Skeletal muscle tissue (tissue), 4 donors: Measurements from ENCODE around the gene ADH5. TPM values are rescaled to one million over a fixed set of nuclear protein-coding genes. Genes with fewer than 3 reads are reported as not detected.
A peak's percentile ranks its signal among the peaks of the same experiment; 100 is the strongest.

ENCODE experiments used
- H3K27ac ChIP-seq: one replicate; pipeline ENCODE4 v1.7.0; 2013; ENCODE audit warnings: mild to moderate bottlenecking, low read depth, low read length, inconsistent platforms
- H3K27me3 ChIP-seq, 3 donors: one replicate each; pipeline ENCODE4 v1.7.0; 2013; ENCODE audit warnings: low read length in 3 of 3; ENCODE audit not compliant: control insufficient read depth in 3 of 3, insufficient read depth in 3 of 3
- H3K36me3 ChIP-seq, 3 donors: one replicate each; pipeline ENCODE4 v1.7.0; 2013; ENCODE audit warnings: low read length in 3 of 3; ENCODE audit not compliant: control insufficient read depth in 3 of 3, insufficient read depth in 3 of 3
- H3K4me1 ChIP-seq, 3 donors: one replicate each; pipeline ENCODE4 v1.7.0; 2013; ENCODE audit warnings: low read length in 3 of 3, mild to moderate bottlenecking in 3 of 3; ENCODE audit not compliant: control insufficient read depth in 3 of 3, insufficient read depth in 3 of 3
- H3K4me3 ChIP-seq, 3 donors: one replicate each; pipeline ENCODE4 v1.7.0; 2013; ENCODE audit warnings: low read length in 3 of 3
- H3K9ac ChIP-seq, 3 donors: one replicate each; pipeline ENCODE4 v1.7.0; 2013; ENCODE audit warnings: low read length in 3 of 3, mild to moderate bottlenecking in 3 of 3, moderate library complexity in 2 of 3, low read depth in 1 of 3
- H3K9me3 ChIP-seq, 3 donors: one replicate each; pipeline ENCODE4 v1.7.0; 2013; ENCODE audit warnings: low read length in 3 of 3; ENCODE audit not compliant: control insufficient read depth in 3 of 3
- total RNA-seq: library from RNA; depleted of rRNA; stranded (reverse); fragments of >200 nt; gene quantifications from one replicate; pipeline ENCODE4 v1.2.3, GENCODE V29; 2014
- donor health status: Osteomylitis.

Gene ADH5
- 71.0 TPM for total RNA-seq

GRCh38 chr4:99088481-99089365 lies at the start of gene ADH5:
TSS of gene ADH5 (minus strand) at chr4:99088788. CDS start at chr4:99088700, 88 bp downstream.
- Histone ChIP-seq H3K36me3 (peaks cover 11 to 13% (median 11%) of the 10 kb centered on the region in 3 donors), H3K9ac (peak within 1 kb of the TSS; percentile 76 to 97 (median 94)), H3K9me3 (no peaks in the 10 kb centered on the region), H3K27ac (peak within 1 kb of the TSS; percentile 87), H3K4me3 (peak within 1 kb of the TSS; percentile 87 to 95 (median 92)), H3K4me1 (peaks cover 5 to 14% (median 13%) of the 10 kb centered on the region in 3 donors), H3K27me3 (no peaks in the 10 kb centered on the region)

- Histone ChIP-seq H3K27me3 (no peaks in the 10 kb centered on the region), H3K4me3 (no peak overlapping the region), H3K36me3 (no peaks in the 10 kb centered on the region), H3K4me1 (no peaks in the 10 kb centered on the region), H3K9me3 (no peaks in the 10 kb centered on the region), H3K27ac (no peak overlapping the region), H3K9ac (no peak overlapping the region)
Observed at GRCh38 chr4:99136329-99136728, 47.7 kb upstream of the ADH5 start.

GRCh38 chr4:99135541-99136162 lies 47.1 kb upstream of the ADH5 start:
- no peaks in the 10 kb centered on the region for H3K36me3 ChIP-seq
- no peak overlapping the region for H3K4me3 ChIP-seq
- H3K4me1 ChIP-seq = no peaks in the 10 kb centered on the region
- H3K27ac ChIP-seq = no peak overlapping the region
- no peaks in the 10 kb centered on the region for H3K27me3 ChIP-seq
- no peaks in the 10 kb centered on the region for H3K9me3 ChIP-seq
- no peak overlapping the region for H3K9ac ChIP-seq

GRCh38 chr4:99134586-99134985 lies 46.0 kb upstream of the ADH5 start:
- H3K9ac ChIP-seq = no peak overlapping the region
- H3K27ac ChIP-seq = no peak overlapping the region
- no peaks in the 10 kb centered on the region for H3K4me1 ChIP-seq
- H3K27me3 ChIP-seq = no peaks in the 10 kb centered on the region
- H3K9me3 ChIP-seq = no peaks in the 10 kb centered on the region
- no peak overlapping the region for H3K4me3 ChIP-seq
- H3K36me3 ChIP-seq = no peaks in the 10 kb centered on the region

DNA sequence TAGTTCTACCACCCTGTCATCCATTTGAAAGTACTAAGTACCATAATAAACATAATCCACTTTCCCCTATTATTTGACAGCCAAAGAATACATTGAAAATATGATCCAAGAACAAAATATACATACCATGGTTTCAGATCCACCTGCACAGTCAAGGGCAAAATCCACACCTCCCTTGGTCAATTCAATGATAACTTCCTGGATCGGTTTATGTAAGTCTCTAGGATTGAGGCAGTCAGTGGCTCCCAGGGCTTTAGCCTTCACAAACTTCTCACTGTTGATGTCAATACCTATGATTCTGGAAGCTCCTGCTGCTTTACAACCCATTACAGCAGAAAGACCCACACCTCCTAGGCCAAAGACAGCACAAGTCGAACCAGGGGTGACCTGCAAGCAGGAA lies 42.8 kb upstream of the ADH5 start:
- Histone ChIP-seq H3K27me3 (no peaks in the 10 kb centered on the region), H3K4me1 (no peaks in the 10 kb centered on the region), H3K9me3 (no peaks in the 10 kb centered on the region), H3K36me3 (no peaks in the 10 kb centered on the region), H3K4me3 (no peak overlapping the region), H3K9ac (no peak overlapping the region), H3K27ac (no peak overlapping the region)

DNA sequence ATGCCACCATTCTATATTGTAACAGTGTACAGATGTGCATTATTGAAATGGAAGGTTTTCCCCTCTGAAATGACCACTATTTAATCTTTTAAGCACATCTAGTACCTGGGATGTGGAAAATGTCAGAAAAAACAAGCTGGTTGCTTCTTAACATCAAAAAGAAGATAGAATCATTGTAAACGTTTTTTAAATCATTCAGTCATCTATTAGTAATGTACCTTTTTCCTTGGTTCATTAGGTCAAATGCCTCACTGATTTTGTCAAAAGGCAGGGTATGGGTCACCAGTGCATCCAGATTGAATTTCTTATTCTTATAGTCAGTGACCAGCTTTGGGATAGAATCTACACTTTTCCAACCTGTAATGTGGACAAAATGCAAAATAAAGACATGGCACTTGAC lies 37.8 kb upstream of the ADH5 start:
- H3K36me3 ChIP-seq = no peaks in the 10 kb centered on the region
- no peak overlapping the region for H3K9ac ChIP-seq
- H3K27ac ChIP-seq = no peak overlapping the region
- H3K4me3 ChIP-seq = no peak overlapping the region
- no peaks in the 10 kb centered on the region for H3K4me1 ChIP-seq
- H3K9me3 ChIP-seq = no peaks in the 10 kb centered on the region
- H3K27me3 ChIP-seq = no peaks in the 10 kb centered on the region

DNA sequence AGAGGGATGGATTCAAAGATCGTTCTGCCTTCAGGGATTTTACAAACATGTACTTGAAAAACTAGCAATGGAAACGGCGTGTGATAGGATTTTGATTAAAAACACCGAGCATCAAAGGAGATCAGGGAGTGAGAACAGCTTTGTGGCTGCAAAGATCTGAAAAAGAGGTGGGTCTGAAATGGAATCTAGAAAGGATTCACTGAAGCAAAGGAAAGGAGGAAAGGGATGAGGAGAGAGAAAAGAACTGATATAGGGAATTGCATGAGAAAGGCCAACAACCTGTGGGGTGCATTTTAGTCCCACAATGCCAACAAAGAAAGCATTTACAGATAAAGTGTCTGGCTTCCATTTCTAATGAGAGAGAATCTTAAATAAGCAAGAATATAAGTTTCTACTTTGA lies 32.4 kb upstream of the ADH5 start:
- no peaks in the 10 kb centered on the region for H3K27me3 ChIP-seq
- no peaks in the 10 kb centered on the region for H3K9me3 ChIP-seq
- no peaks in the 10 kb centered on the region for H3K36me3 ChIP-seq
- H3K9ac ChIP-seq = no peak overlapping the region
- no peaks in the 10 kb centered on the region for H3K4me1 ChIP-seq
- H3K27ac ChIP-seq = no peak overlapping the region
- H3K4me3 ChIP-seq = no peak overlapping the region

DNA sequence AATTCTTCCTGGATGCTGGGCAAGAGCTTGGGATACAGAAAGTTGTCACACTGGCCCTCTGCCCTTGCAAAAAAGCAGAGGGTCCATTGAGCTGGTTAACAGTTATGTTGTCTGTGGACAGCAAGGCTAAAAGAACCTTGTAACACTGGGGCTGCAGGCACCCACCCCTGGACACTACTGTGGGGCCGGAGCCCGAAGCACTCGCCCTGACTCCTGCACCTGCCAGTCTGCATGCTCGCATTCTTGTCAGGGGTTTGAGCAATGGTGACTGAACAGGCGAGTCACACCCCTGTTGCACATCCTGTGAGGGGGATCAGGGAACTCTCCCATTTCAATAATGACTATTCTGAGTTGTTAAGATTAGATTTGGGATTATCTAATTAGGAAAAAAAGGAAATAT lies 31.9 kb upstream of the ADH5 start:
- H3K9ac ChIP-seq = no peak overlapping the region
- no peaks in the 10 kb centered on the region for H3K9me3 ChIP-seq
- no peaks in the 10 kb centered on the region for H3K4me1 ChIP-seq
- H3K4me3 ChIP-seq = no peak overlapping the region
- no peak overlapping the region for H3K27ac ChIP-seq
- H3K36me3 ChIP-seq = no peaks in the 10 kb centered on the region
- no peaks in the 10 kb centered on the region for H3K27me3 ChIP-seq

GRCh38 chr4:99117876-99118693 lies 29.5 kb upstream of the ADH5 start:
- Histone ChIP-seq H3K4me3 (no peak overlapping the region), H3K36me3 (no peaks in the 10 kb centered on the region), H3K27ac (no peak overlapping the region), H3K9ac (peak overlapping the region in 1 of 3 donors; percentile 16), H3K9me3 (no peaks in the 10 kb centered on the region), H3K4me1 (no peaks in the 10 kb centered on the region), H3K27me3 (no peaks in the 10 kb centered on the region)
